ENCODE results near the gene CAMSAP2. TPM values are rescaled to one million over a fixed set of nuclear protein-coding genes. Genes with fewer than 3 reads are reported as not detected.

CAMSAP2 gene
- total and polyA plus RNA-seq, 2 of the 8 experiments (the other 6 are each of a cell fraction or from before 2014, with no cell fraction given) = 4.2 to 27.6 TPM

GRCh38 chr1:200707116-200707515 is 31.6 kb upstream of the CAMSAP2 start:
- Histone ChIP-seq H3K23ac (ENCODE audit: insufficient read length) (no peak overlapping the region), H3K27ac (ENCODE audit: low read depth, low read length) (no peak overlapping the region), H3K4me2 (ENCODE audit: insufficient read depth in 1 of 2, low read depth in 2 of 2, low read length in 2 of 2) (no peak overlapping the region), H2AK5ac (ENCODE audit: low read depth, low read length) (no peak overlapping the region), H3K56ac (replicated peaks; ENCODE audit: insufficient read length, low read depth, low read length) (no peak overlapping the region), H3K14ac (ENCODE audit: insufficient read length) (no peak overlapping the region), H2BK120ac (replicated peaks; ENCODE audit: low read depth, low read length) (no peak overlapping the region), H3K4me3 (ENCODE audit: extremely low read depth in 1 of 4, insufficient read depth in 2 of 4, low read depth in 3 of 4, low read length in 4 of 4) (no peak overlapping the region), H2BK15ac (ENCODE audit: low read length) (no peak overlapping the region), H3K79me1 (ENCODE audit: low read depth, low read length) (no peaks in the 10 kb centered on the region), H3K9ac (replicated peaks in 1 of 4; ENCODE audit: extremely low read depth in 1 of 4, low read depth in 3 of 4, low read length in 3 of 4) (no peak overlapping the region), H3K23me2 (ENCODE audit: low read depth, low read length) (no peaks in the 10 kb centered on the region), H3K27me3 (replicated peaks in 1 of 4; ENCODE audit: control insufficient read depth in 3 of 4, extremely low read depth in 1 of 4, insufficient read depth in 3 of 4, low read length in 3 of 4) (no peaks in the 10 kb centered on the region), H2BK20ac (ENCODE audit: low read length) (no peak overlapping the region), H4K5ac (ENCODE audit: insufficient read length, low read depth, low read length) (no peak overlapping the region), H4K91ac (replicated peaks; ENCODE audit: insufficient read length, low read length) (no peak overlapping the region), H3K9me3 (ENCODE audit: insufficient read depth in 2 of 2, low read depth in 1 of 2, low read length in 1 of 2) (no peaks in the 10 kb centered on the region), H2BK12ac (ENCODE audit: low read depth, low read length) (no peak overlapping the region), H3K18ac (ENCODE audit: extremely low read depth, low read length) (no peak overlapping the region), H4K20me1 (replicated peaks in 1 of 2; ENCODE audit: control insufficient read depth in 1 of 2, insufficient read depth in 2 of 2, low read length in 2 of 2) (no peaks in the 10 kb centered on the region), H3K79me2 (ENCODE audit: control insufficient read depth in 1 of 2, insufficient read depth in 2 of 2, low read length in 2 of 2) (no peaks in the 10 kb centered on the region), H3K36me3 (ENCODE audit: control insufficient read depth in 2 of 4, insufficient read depth in 4 of 4, low read length in 3 of 4) (no peaks in the 10 kb centered on the region), H2AFZ (ENCODE audit: low read length) (no peak overlapping the region), H2BK5ac (ENCODE audit: low read depth, low read length) (no peak overlapping the region), H3K4ac (replicated peaks; ENCODE audit: insufficient read length, low read depth, low read length) (no peak overlapping the region), H3K4me1 (replicated peaks in 1 of 4; ENCODE audit: control insufficient read depth in 3 of 4, insufficient read depth in 4 of 4, low read length in 3 of 4) (no peaks in the 10 kb centered on the region), H4K8ac (ENCODE audit: extremely low read depth, insufficient read depth, low read length) (no peak overlapping the region)
- TF ChIP-seq TBP (IDR thresholded peaks at IDR 0.05; ENCODE audit: low read depth, low read length) = no peak
- TF ChIP-seq, protein P1, sequence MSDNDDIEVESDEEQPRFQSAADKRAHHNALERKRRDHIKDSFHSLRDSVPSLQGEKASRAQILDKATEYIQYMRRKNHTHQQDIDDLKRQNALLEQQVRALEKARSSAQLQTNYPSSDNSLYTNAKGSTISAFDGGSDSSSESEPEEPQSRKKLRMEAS (IDR thresholded peaks at IDR 0.05) = no peak
- TF ChIP-seq POLR2AphosphoS5 (IDR thresholded peaks at IDR 0.05; ENCODE audit: low read depth, low read length) = no peak
- TF ChIP-seq EGR1 (IDR thresholded peaks at IDR 0.05; ENCODE audit: borderline replicate concordance, low read depth, low read length) = no peak
- TF ChIP-seq, protein P2, sequence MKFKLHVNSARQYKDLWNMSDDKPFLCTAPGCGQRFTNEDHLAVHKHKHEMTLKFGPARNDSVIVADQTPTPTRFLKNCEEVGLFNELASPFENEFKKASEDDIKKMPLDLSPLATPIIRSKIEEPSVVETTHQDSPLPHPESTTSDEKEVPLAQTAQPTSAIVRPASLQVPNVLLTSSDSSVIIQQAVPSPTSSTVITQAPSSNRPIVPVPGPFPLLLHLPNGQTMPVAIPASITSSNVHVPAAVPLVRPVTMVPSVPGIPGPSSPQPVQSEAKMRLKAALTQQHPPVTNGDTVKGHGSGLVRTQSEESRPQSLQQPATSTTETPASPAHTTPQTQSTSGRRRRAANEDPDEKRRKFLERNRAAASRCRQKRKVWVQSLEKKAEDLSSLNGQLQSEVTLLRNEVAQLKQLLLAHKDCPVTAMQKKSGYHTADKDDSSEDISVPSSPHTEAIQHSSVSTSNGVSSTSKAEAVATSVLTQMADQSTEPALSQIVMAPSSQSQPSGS (IDR thresholded peaks at IDR 0.05; ENCODE audit: low read length) = no peak
- TF ChIP-seq SP1 (IDR thresholded peaks at IDR 0.05; ENCODE audit: low read depth, low read length) = no peak
- WGBS, 2 experiments (ENCODE audit: extremely low coverage in 1 of 2, insufficient coverage in 1 of 2, insufficient read length in 1 of 2, insufficient replicate concordance in 2 of 2, low coverage in 1 of 2, low lambda C conversion rate in 2 of 2, missing lambda C conversion rate in 1 of 2) = 86% methylated on average over 5 of the region's 5 CpGs; no CpG with 5 or more reads in 1 of the 2 experiments
- FAIRE-seq = no peak
- POLR2A ChIA-PET (ENCODE audit: partially characterized antibody) = interaction anchor here (1.3 kb wide), 1 partner anchor 32 kb away, joined by 3 read pairs; no protein-coding TSS in a partner anchor
- CTCF ChIA-PET (ENCODE audit: partially characterized antibody) = interaction anchor here (1.1 kb wide), 1 partner anchor 85 kb away, joined by 4 read pairs; no protein-coding TSS in a partner anchor
- DNase-seq (ENCODE audit: low read depth in 1 of 2, low spot score in 2 of 2) = no peak
